Ovary (tissue), 3 donors: ENCODE measurements around the gene KHDRBS1.

ENCODE experiments used
- CTCF ChIP-seq, 3 donors: fragments of 450-650 bp in 2 of 3; fragments of 200-600 bp in 1 of 3; IDR thresholded peaks; one replicate each; pipeline versions ENCODE4 v1.5.1 to v1.8.0; 2016 to 2022; ENCODE audit warnings: antibody characterized with exemption in 3 of 3, mild to moderate bottlenecking in 1 of 3
- POLR2A ChIP-seq: fragments of 450-650 bp; IDR thresholded peaks from one replicate; pipeline ENCODE4 v1.6.1; 2017; ENCODE audit warnings: antibody characterized with exemption, mild to moderate bottlenecking, moderate library complexity
- donor health status: DM: no; HTN: no; CAD: no.

- no peak for TF ChIP-seq CTCF (IDR thresholded peaks at IDR 0.05)
- no peak for TF ChIP-seq POLR2A
These were observed 39.2 kb downstream of the KHDRBS1 start for GRCh38 chr1:32052887-32053286.
